ENCODE results near the gene NID1. TPM values are rescaled to one million over a fixed set of nuclear protein-coding genes. Genes with fewer than 3 reads are reported as not detected.
A peak's percentile ranks its signal among the peaks of the same experiment; 100 is the strongest.
"Not testable (repeated sequence)": the region's sequence is repeated elsewhere in the genome, so short reads cannot be mapped to it uniquely, and the experiment has no call there.

NID1 gene
- total RNA-seq, 2 experiments from 2014 or later = 0.05 TPM; not detected in 1

- ChIA-PET CTCF (interaction anchor here (0.8 to 3.3 kb wide), 3 partner anchors 15 to 21 kb away, joined by 3 to 14 read pairs (median 3); no protein-coding TSS in a partner anchor), POLR2A (no interaction called here)
- no peak overlapping the region for H3K4me3 Mint-ChIP-seq
- H3K27me3 Mint-ChIP-seq (ENCODE audit: low read depth) = peaks cover 16% of the 10 kb centered on the region
- peaks cover 11% of the 10 kb centered on the region for H3K36me3 Mint-ChIP-seq (ENCODE audit: low read depth)
- ATAC-seq (no peak), DNase-seq (no peak)
- peaks cover 25% of the 10 kb centered on the region for H3K9me3 Mint-ChIP-seq (ENCODE audit: insufficient read depth)
- peaks cover under 1% of the 10 kb centered on the region for H3K4me1 Mint-ChIP-seq (ENCODE audit: low read depth)
- no peak overlapping the region for H3K27ac Mint-ChIP-seq
Measured at GRCh38 chr1:235990330-235990795, 74.5 kb downstream of the NID1 start.

- ChIA-PET POLR2A (no interaction called here), CTCF (interaction anchor here (1.2 kb wide), 1 partner anchor 20 kb away, joined by 3 read pairs; no protein-coding TSS in a partner anchor)
- Mint-ChIP-seq H3K27me3 (ENCODE audit: low read depth) (peaks cover 18% of the 10 kb centered on the region), H3K36me3 (ENCODE audit: low read depth) (peaks cover 11% of the 10 kb centered on the region), H3K9me3 (ENCODE audit: insufficient read depth) (peaks cover 25% of the 10 kb centered on the region), H3K27ac (no peak overlapping the region), H3K4me3 (no peak overlapping the region), H3K4me1 (ENCODE audit: low read depth) (no peaks in the 10 kb centered on the region)
- DNase-seq (no peak), ATAC-seq (no peak)
Measured at GRCh38 chr1:235989105-235989504, 75.8 kb downstream of the NID1 start.

GRCh38 chr1:235986869-235987268 is 78.0 kb downstream of the NID1 start:
- H3K27ac Mint-ChIP-seq = no peak overlapping the region
- H3K4me1 Mint-ChIP-seq (ENCODE audit: low read depth) = no peaks in the 10 kb centered on the region
- peaks cover 20% of the 10 kb centered on the region for H3K27me3 Mint-ChIP-seq (ENCODE audit: low read depth)
- CTCF ChIA-PET = interaction anchor here (1.4 kb wide), 1 partner anchor 15 kb away, joined by 7 read pairs; no protein-coding TSS in a partner anchor
- peaks cover 25% of the 10 kb centered on the region for H3K9me3 Mint-ChIP-seq (ENCODE audit: insufficient read depth)
- POLR2A ChIA-PET = interaction anchor here (1.0 kb wide), 1 partner anchor 9 kb away, joined by 3 read pairs; no protein-coding TSS in a partner anchor
- no peak for DNase-seq
- H3K4me3 Mint-ChIP-seq = no peak overlapping the region
- H3K36me3 Mint-ChIP-seq (ENCODE audit: low read depth) = peaks cover 11% of the 10 kb centered on the region
- ATAC-seq = no peak

GRCh38 chr1:235984041-235984825 is 80.7 kb downstream of the NID1 start:
- Mint-ChIP-seq H3K27ac (no peak overlapping the region), H3K4me1 (ENCODE audit: low read depth) (no peaks in the 10 kb centered on the region), H3K9me3 (ENCODE audit: insufficient read depth) (peaks cover 14% of the 10 kb centered on the region), H3K36me3 (ENCODE audit: low read depth) (peaks cover 4% of the 10 kb centered on the region), H3K4me3 (no peak overlapping the region), H3K27me3 (ENCODE audit: low read depth) (peaks cover 26% of the 10 kb centered on the region)
- ChIA-PET CTCF (interaction anchor here (0.7 to 4.1 kb wide), 3 partner anchors 13 to 357 kb away, joined by 3 to 21 read pairs (median 3); no protein-coding TSS in a partner anchor), POLR2A (no interaction called here)
- DNase-seq = no peak
- ATAC-seq = no peak

GRCh38 chr1:235980976-235981375 is 83.9 kb downstream of the NID1 start:
- H3K36me3 Mint-ChIP-seq (ENCODE audit: low read depth) = no peaks in the 10 kb centered on the region
- H3K4me1 Mint-ChIP-seq (ENCODE audit: low read depth) = no peaks in the 10 kb centered on the region
- ATAC-seq (no peak), DNase-seq (no peak)
- H3K9me3 Mint-ChIP-seq (ENCODE audit: insufficient read depth) = no peaks in the 10 kb centered on the region
- CTCF ChIA-PET = interaction anchor here (4.1 kb wide), 1 partner anchor 9 kb away, joined by 21 read pairs; no protein-coding TSS in a partner anchor
- no peak overlapping the region for H3K27ac Mint-ChIP-seq
- peaks cover 13% of the 10 kb centered on the region for H3K27me3 Mint-ChIP-seq (ENCODE audit: low read depth)
- POLR2A ChIA-PET = no interaction called here
- no peak overlapping the region for H3K4me3 Mint-ChIP-seq

GRCh38 chr1:235979716-235980333 is 85.1 kb downstream of the NID1 start:
- H3K4me3 Mint-ChIP-seq = no peak overlapping the region
- H3K9me3 Mint-ChIP-seq (ENCODE audit: insufficient read depth) = no peaks in the 10 kb centered on the region
- ChIA-PET POLR2A (no interaction called here), CTCF (no interaction called here)
- H3K36me3 Mint-ChIP-seq (ENCODE audit: low read depth) = no peaks in the 10 kb centered on the region
- ATAC-seq (no peak), DNase-seq (no peak)
- peaks cover 11% of the 10 kb centered on the region for H3K27me3 Mint-ChIP-seq (ENCODE audit: low read depth)
- no peaks in the 10 kb centered on the region for H3K4me1 Mint-ChIP-seq (ENCODE audit: low read depth)
- H3K27ac Mint-ChIP-seq = no peak overlapping the region

GRCh38 chr1:235979176-235979575 is 85.7 kb downstream of the NID1 start:
- Mint-ChIP-seq H3K4me3 (no peak overlapping the region), H3K27ac (no peak overlapping the region), H3K9me3 (ENCODE audit: insufficient read depth) (no peaks in the 10 kb centered on the region), H3K36me3 (ENCODE audit: low read depth) (no peaks in the 10 kb centered on the region), H3K27me3 (ENCODE audit: low read depth) (peaks cover 12% of the 10 kb centered on the region), H3K4me1 (ENCODE audit: low read depth) (no peaks in the 10 kb centered on the region)
- no peak for DNase-seq
- ChIA-PET POLR2A (no interaction called here), CTCF (no interaction called here)
- no peak for ATAC-seq

- CTCF ChIA-PET = interaction anchor here (1.8 kb wide), 1 partner anchor 134 kb away, joined by 5 read pairs; no protein-coding TSS in a partner anchor
- no peak for ATAC-seq
- H3K27me3 Mint-ChIP-seq (ENCODE audit: low read depth) = peaks cover 9% of the 10 kb centered on the region
Measured at GRCh38 chr1:235976490-235976889, 88.4 kb downstream of the NID1 start.

GRCh38 chr1:235974616-235975015 is 90.3 kb downstream of the NID1 start:
- H3K9me3 Mint-ChIP-seq (ENCODE audit: insufficient read depth) = no peaks in the 10 kb centered on the region
- ChIA-PET POLR2A (interaction anchor here (0.6 kb wide), 2 partner anchors 109 to 219 kb away, joined by 3 read pairs; no protein-coding TSS in a partner anchor), CTCF (interaction anchor here (0.9 to 5.4 kb wide), 7 partner anchors 16 to 272 kb away, joined by 3 to 190 read pairs (median 3); partner anchors contain the start of gene LYST)
- peaks cover 2% of the 10 kb centered on the region for H3K27me3 Mint-ChIP-seq (ENCODE audit: low read depth)
- no peak for ATAC-seq
- H3K4me3 Mint-ChIP-seq = no peak overlapping the region
- no peak for DNase-seq
- H3K36me3 Mint-ChIP-seq (ENCODE audit: low read depth) = no peaks in the 10 kb centered on the region
- H3K4me1 Mint-ChIP-seq (ENCODE audit: low read depth) = peaks cover 20% of the 10 kb centered on the region
- no peak overlapping the region for H3K27ac Mint-ChIP-seq

More at GRCh38 chr1:235976490-235976889, 88.4 kb downstream of the NID1 start:
- Mint-ChIP-seq H3K27ac (no peak overlapping the region), H3K9me3 (ENCODE audit: insufficient read depth) (no peaks in the 10 kb centered on the region), H3K4me3 (no peak overlapping the region), H3K4me1 (ENCODE audit: low read depth) (peaks cover 14% of the 10 kb centered on the region), H3K36me3 (ENCODE audit: low read depth) (no peaks in the 10 kb centered on the region)
- DNase-seq = no peak
- POLR2A ChIA-PET = no interaction called here

- H3K27me3 Mint-ChIP-seq (ENCODE audit: low read depth); DNase-seq; H3K36me3 Mint-ChIP-seq (ENCODE audit: low read depth); H3K9me3 Mint-ChIP-seq (ENCODE audit: insufficient read depth); ATAC-seq: not testable (repeated sequence)
- ChIA-PET POLR2A (interaction anchor here (0.6 to 3.9 kb wide), 11 partner anchors 16 to 742 kb away, joined by 3 to 65 read pairs (median 5); partner anchors contain the start of gene LYST), CTCF (interaction anchor here (0.8 to 5.4 kb wide), 59 partner anchors 10 to 468 kb away, joined by 3 to 190 read pairs (median 9); partner anchors contain the start of genes B3GALNT2, LYST and NID1)
- Mint-ChIP-seq H3K27ac (peak overlapping the region; percentile 91), H3K4me1 (ENCODE audit: low read depth) (peaks cover 21% of the 10 kb centered on the region), H3K4me3 (peak overlapping the region; percentile 75)
Measured at GRCh38 chr1:235972691-235973090, 92.2 kb downstream of the NID1 start.

- CTCF ChIA-PET = interaction anchor here (0.6 to 5.4 kb wide), 115 partner anchors 9 to 474 kb away, joined by 3 to 190 read pairs (median 6); partner anchors contain the start of genes B3GALNT2, LYST and NID1
Measured at GRCh38 chr1:235972311-235972689, 92.6 kb downstream of the NID1 start.

More at GRCh38 chr1:235972311-235972689, 92.6 kb downstream of the NID1 start:
- peak overlapping the region; percentile 75 for H3K4me3 Mint-ChIP-seq
- H3K36me3 Mint-ChIP-seq (ENCODE audit: low read depth) = no peaks in the 10 kb centered on the region
- H3K27me3 Mint-ChIP-seq (ENCODE audit: low read depth) = peaks cover 2% of the 10 kb centered on the region
- DNase-seq = no peak
- peaks cover 21% of the 10 kb centered on the region for H3K4me1 Mint-ChIP-seq (ENCODE audit: low read depth)
- peak; percentile 38 for ATAC-seq
- H3K9me3 Mint-ChIP-seq (ENCODE audit: insufficient read depth) = no peaks in the 10 kb centered on the region
- POLR2A ChIA-PET = interaction anchor here (0.6 to 3.9 kb wide), 18 partner anchors 15 to 742 kb away, joined by 3 to 65 read pairs (median 4); partner anchors contain the start of gene LYST
- peak overlapping the region; percentile 91 for H3K27ac Mint-ChIP-seq

Measured in activated CD8-positive, alpha-beta T cell treated with anti-CD3 and anti-CD28 coated beads, Interleukin-2, amount 10 ng/mL, durations not matched to agents 7 days and 5 days (primary cell).